Measurements from ENCODE around the gene UNC45B. TPM values are rescaled to one million over a fixed set of nuclear protein-coding genes. Genes with fewer than 3 reads are reported as not detected.

Gene UNC45B
- total RNA-seq, 2 experiments from 2014 or later = 0.05 to 0.07 TPM

- DNase-seq = no peak
- ChIA-PET POLR2A (no interaction called here), CTCF (interaction anchor here (1.3 kb wide), 1 partner anchor 298 kb away, joined by 4 read pairs; no protein-coding TSS in a partner anchor)
- Mint-ChIP-seq H3K4me1 (ENCODE audit: low read depth) (peaks cover 65% of the 10 kb centered on the region), H3K27ac (no peak overlapping the region), H3K27me3 (no peaks in the 10 kb centered on the region), H3K9me3 (no peaks in the 10 kb centered on the region), H3K36me3 (no peaks in the 10 kb centered on the region), H3K4me3 (no peak overlapping the region)
- intact Hi-C loops (cut with micrococcal nuclease) = no loop called here
Measured at GRCh38 chr17:35235289-35235688, 87.7 kb downstream of the UNC45B start.

GRCh38 chr17:35235917-35236316 lies 88.3 kb downstream of the UNC45B start:
- H3K4me1 Mint-ChIP-seq (ENCODE audit: low read depth) = peaks cover 64% of the 10 kb centered on the region
- no peak overlapping the region for H3K27ac Mint-ChIP-seq
- DNase-seq = no peak
- no peaks in the 10 kb centered on the region for H3K27me3 Mint-ChIP-seq
- peaks cover under 1% of the 10 kb centered on the region for H3K36me3 Mint-ChIP-seq
- CTCF ChIA-PET = interaction anchor here (1.3 kb wide), 1 partner anchor 298 kb away, joined by 4 read pairs; no protein-coding TSS in a partner anchor
- intact Hi-C loops (cut with micrococcal nuclease) = no loop called here
- POLR2A ChIA-PET = no interaction called here
- H3K4me3 Mint-ChIP-seq = no peak overlapping the region
- no peaks in the 10 kb centered on the region for H3K9me3 Mint-ChIP-seq

GRCh38 chr17:35236821-35237220 lies 89.2 kb downstream of the UNC45B start:
- Mint-ChIP-seq H3K4me1 (ENCODE audit: low read depth) (peaks cover 70% of the 10 kb centered on the region), H3K4me3 (no peak overlapping the region), H3K9me3 (no peaks in the 10 kb centered on the region), H3K27me3 (no peaks in the 10 kb centered on the region), H3K36me3 (peaks cover 2% of the 10 kb centered on the region), H3K27ac (no peak overlapping the region)
- no peak for DNase-seq
- ChIA-PET POLR2A (interaction anchor here (1.3 to 1.4 kb wide), 2 partner anchors 8 to 22 kb away, joined by 3 to 4 read pairs; no protein-coding TSS in a partner anchor), CTCF (interaction anchor here (1.1 kb wide), 1 partner anchor 94 kb away, joined by 3 read pairs; no protein-coding TSS in a partner anchor)
- intact Hi-C loops (cut with micrococcal nuclease) = no loop called here

GRCh38 chr17:35238821-35239220 lies 91.2 kb downstream of the UNC45B start:
- peaks cover 8% of the 10 kb centered on the region for H3K36me3 Mint-ChIP-seq
- H3K27ac Mint-ChIP-seq = peak overlapping the region; percentile 79

More at GRCh38 chr17:35238821-35239220, 91.2 kb downstream of the UNC45B start:
- POLR2A ChIA-PET = interaction anchor here (0.6 to 7.6 kb wide), 9 partner anchors 17 to 299 kb away, joined by 3 to 60 read pairs (median 4); partner anchors contain the start of genes RFFL, SLFN11 and SLFN12L
- CTCF ChIA-PET = interaction anchor here (0.6 to 1.8 kb wide), 8 partner anchors 9 to 301 kb away, joined by 3 to 6 read pairs (median 4); no protein-coding TSS in a partner anchor
- intact Hi-C loops (cut with micrococcal nuclease) = no loop called here
- Mint-ChIP-seq H3K9me3 (no peaks in the 10 kb centered on the region), H3K4me1 (ENCODE audit: low read depth) (peaks cover 70% of the 10 kb centered on the region), H3K27me3 (no peaks in the 10 kb centered on the region), H3K4me3 (peak overlapping the region; percentile 27)
- DNase-seq = no peak

Other genes starting within 250 kb of the UNC45B start
- 1 to 10 TPM; 1.1 to 1.3 TPM for gene CCT6B, start 186.4 kb upstream of the UNC45B start, total RNA-seq
- 10 to 100 TPM; 19.5 to 20.7 TPM for gene ZNF830, start 186.3 kb upstream of the UNC45B start, total RNA-seq
- gene LIG3, start 167.3 kb upstream of the UNC45B start, total RNA-seq = 10 to 100 TPM; 48.3 to 48.7 TPM
- 10 to 100 TPM; 30.5 to 32.8 TPM for gene RFFL, start 84.1 kb upstream of the UNC45B start, total RNA-seq
- gene RAD51D, start 28.0 kb upstream of the UNC45B start, total RNA-seq = 10 to 100 TPM; 29.7 to 36.7 TPM
- not detected for gene FNDC8, start 26.2 kb upstream of the UNC45B start, total RNA-seq
- gene NLE1, start 5.5 kb upstream of the UNC45B start, total RNA-seq = 10 to 100 TPM; 29.9 to 31.4 TPM
- not detected for gene SLC35G3, start 46.6 kb downstream of the UNC45B start, total RNA-seq
- 10 to 100 TPM; 51.2 to 52.0 TPM for gene SLFN5, start 95.3 kb downstream of the UNC45B start, total RNA-seq
- gene SLFN11, start 225.8 kb downstream of the UNC45B start, total RNA-seq = 10 to 100 TPM; 64.8 to 68.8 TPM

Measured in activated CD4-positive, alpha-beta memory T cell treated with anti-CD3 and anti-CD28 coated beads for 36 hours (primary cell).